ENCODE data around the gene VIPR2. TPM values are rescaled to one million over a fixed set of nuclear protein-coding genes. Genes with fewer than 3 reads are reported as not detected.
"Not testable (repeated sequence)": the region's sequence is repeated elsewhere in the genome, so short reads cannot be mapped to it uniquely, and the experiment has no call there.

VIPR2 gene
- total RNA-seq, 4 donors from 2014 or later, result 0.33 to 0.56 TPM; not detected in 2

- Histone ChIP-seq H3K36me3 (no peaks in the 10 kb centered on the region), H3K27ac (no peak overlapping the region), H3K4me1 (no peaks in the 10 kb centered on the region), H3K9me3 (no peaks in the 10 kb centered on the region), H3K27me3 (no peaks in the 10 kb centered on the region), H3K4me3 (replicated peaks in 1 of 3) (no peak overlapping the region)
- TF ChIP-seq POLR2A (IDR thresholded peaks at IDR 0.05), result no peak
- TF ChIP-seq CTCF (IDR thresholded peaks at IDR 0.05), result no peak
- no peak for DNase-seq
- intact Hi-C loops (cut with DNase I), result no loop called here
Observed at GRCh38 chr7:159188011-159188410, 43.3 kb upstream of the VIPR2 start.

- 92 to 96% methylated on average over 6 of the region's 6 CpGs for WGBS, 2 donors
Observed at GRCh38 chr7:159179241-159179640, 34.6 kb upstream of the VIPR2 start.

GRCh38 chr7:159177284-159177953 is 32.8 kb upstream of the VIPR2 start:
- intact Hi-C loops (cut with DNase I), result no loop called here
- no peak for DNase-seq
- no peaks in the 10 kb centered on the region for H3K9me3 ChIP-seq
- no peaks in the 10 kb centered on the region for H3K36me3 ChIP-seq
- no peak overlapping the region for H3K4me3 ChIP-seq (replicated peaks in 1 of 3)
- TF ChIP-seq POLR2A (IDR thresholded peaks at IDR 0.05), result no peak
- TF ChIP-seq CTCF (IDR thresholded peaks at IDR 0.05), result no peak
- H3K27me3 ChIP-seq, result no peaks in the 10 kb centered on the region
- H3K4me1 ChIP-seq, result no peaks in the 10 kb centered on the region
- 80% methylated on average over 3 of the region's 3 CpGs for WGBS, 2 donors
- no peak overlapping the region for H3K27ac ChIP-seq

More at GRCh38 chr7:159179241-159179640, 34.6 kb upstream of the VIPR2 start:
- Histone ChIP-seq H3K27me3 (no peaks in the 10 kb centered on the region), H3K4me3 (replicated peaks in 1 of 3) (no peak overlapping the region), H3K4me1 (no peaks in the 10 kb centered on the region), H3K36me3 (no peaks in the 10 kb centered on the region), H3K9me3 (no peaks in the 10 kb centered on the region), H3K27ac (no peak overlapping the region)
- DNase-seq, result no peak
- intact Hi-C loops (cut with DNase I), result no loop called here
- TF ChIP-seq POLR2A (IDR thresholded peaks at IDR 0.05), result no peak

- Histone ChIP-seq H3K27me3 (no peaks in the 10 kb centered on the region), H3K4me3 (replicated peaks in 1 of 3) (no peak overlapping the region), H3K9me3 (no peaks in the 10 kb centered on the region), H3K36me3 (no peaks in the 10 kb centered on the region), H3K4me1 (no peaks in the 10 kb centered on the region), H3K27ac (no peak overlapping the region)
- TF ChIP-seq CTCF (IDR thresholded peaks at IDR 0.05), result no peak
- no peak for TF ChIP-seq POLR2A (IDR thresholded peaks at IDR 0.05)
- no peak for DNase-seq
- 86% methylated on average over 8 of the region's 8 CpGs for WGBS, 2 donors
- intact Hi-C loops (cut with DNase I), result no loop called here
Observed at GRCh38 chr7:159175792-159176191, 31.1 kb upstream of the VIPR2 start.

- WGBS, 2 donors, result 79 to 82% methylated on average over 6 of the region's 6 CpGs
- intact Hi-C loops (cut with DNase I); H3K36me3 ChIP-seq; H3K9me3 ChIP-seq; H3K27me3 ChIP-seq; H3K4me1 ChIP-seq; DNase-seq; H3K4me3 ChIP-seq (replicated peaks in 1 of 3); H3K27ac ChIP-seq: not testable (repeated sequence)
Observed at GRCh38 chr7:159175100-159175499, 30.4 kb upstream of the VIPR2 start.

- TF ChIP-seq CTCF (IDR thresholded peaks at IDR 0.05), result no peak
- TF ChIP-seq POLR2A (IDR thresholded peaks at IDR 0.05), result no peak
- no peaks in the 10 kb centered on the region for H3K36me3 ChIP-seq
- no peak for DNase-seq
- no peaks in the 10 kb centered on the region for H3K4me1 ChIP-seq
- H3K4me3 ChIP-seq (replicated peaks in 1 of 3), result no peak overlapping the region
- H3K27ac ChIP-seq, result no peak overlapping the region
- H3K27me3 ChIP-seq, result no peaks in the 10 kb centered on the region
- intact Hi-C loops (cut with DNase I), result no loop called here
- WGBS, 2 donors, result 80 to 87% methylated on average over 9 of the region's 9 CpGs
- no peaks in the 10 kb centered on the region for H3K9me3 ChIP-seq
Observed at GRCh38 chr7:159172400-159172799, 27.7 kb upstream of the VIPR2 start.
